Activated CD4-positive, CD25-positive, alpha-beta regulatory T cell (primary cell): ENCODE results near the gene BCL6B.
"Not testable (repeated sequence)": the region's sequence is repeated elsewhere in the genome, so short reads cannot be mapped to it uniquely, and the experiment has no call there.

Source experiments
- DNase-seq, 4 experiments: peaks; one replicate each; lab custom pipeline; 2025; lab: John Stamatoyannopoulos, UW

BCL6B gene

GRCh38 chr17:7022781-7023571, at the start of gene BCL6B:
BCL6B (plus strand) TSS chr17:7023050; CDS start chr17:7023672, 622 bp downstream.
- DNase-seq, result no peak

- not testable (repeated sequence) for DNase-seq
These were observed 43.4 kb upstream of the BCL6B start for GRCh38 chr17:6979440-6979839.

- no peak for DNase-seq
These were observed 41.4 kb upstream of the BCL6B start for GRCh38 chr17:6981426-6981825.

GRCh38 chr17:6985266-6985665, 37.6 kb upstream of the BCL6B start:
- no peak for DNase-seq

GRCh38 chr17:6986676-6987075, 36.2 kb upstream of the BCL6B start:
- no peak for DNase-seq

- DNase-seq, result no peak
These were observed 33.1 kb upstream of the BCL6B start for GRCh38 chr17:6989779-6990178.

- DNase-seq, result not testable (repeated sequence)
These were observed 29.2 kb upstream of the BCL6B start for GRCh38 chr17:6993613-6994056.

- no peak for DNase-seq
These were observed 28.7 kb upstream of the BCL6B start for GRCh38 chr17:6994118-6994598.

GRCh38 chr17:6994666-6995256, 28.1 kb upstream of the BCL6B start:
- DNase-seq, result no peak

- no peak for DNase-seq
These were observed 27.2 kb upstream of the BCL6B start, which contains the start of gene ALOX12 for GRCh38 chr17:6995500-6996255. ALOX12 (plus strand) TSS chr17:6996049; CDS start chr17:6996118, 69 bp downstream.

- DNase-seq, result no peak
These were observed 26.4 kb upstream of the BCL6B start for GRCh38 chr17:6996256-6997011.

GRCh38 chr17:6997171-6997570, 25.7 kb upstream of the BCL6B start:
- no peak for DNase-seq

- no peak for DNase-seq
These were observed 23.9 kb upstream of the BCL6B start for GRCh38 chr17:6998855-6999508.

- DNase-seq, result peak in 1 of 4 experiments; percentile 10
These were observed 21.4 kb upstream of the BCL6B start for GRCh38 chr17:7001318-7001961.

- no peak for DNase-seq
These were observed 20.4 kb upstream of the BCL6B start for GRCh38 chr17:7002288-7003047.

- no peak for DNase-seq
These were observed 19.1 kb upstream of the BCL6B start for GRCh38 chr17:7003745-7004144.

- no peak for DNase-seq
These were observed 18.2 kb upstream of the BCL6B start for GRCh38 chr17:7004398-7005253.

GRCh38 chr17:7005716-7006115, 17.1 kb upstream of the BCL6B start:
- no peak for DNase-seq

GRCh38 chr17:7007143-7007542, 15.7 kb upstream of the BCL6B start:
- no peak for DNase-seq
